WTC11 (cell line): ENCODE measurements around the gene NEUROG1.

Experiments
- ATF3 ChIP-seq: sonication (generic); formaldehyde crosslinking; conservative IDR thresholded peaks from 2 replicates; pipeline ENCODE4 v1.8.1; 2022; ENCODE audit warnings: mild to moderate bottlenecking, missing genetic modification reagents
- CTCF ChIP-seq: fragments of 200-600 bp; IDR thresholded peaks from 2 replicates; pipeline ENCODE4 v1.8.0; 2022; ENCODE audit warnings: antibody characterized with exemption
- ETV6 ChIP-seq: sonication (generic); formaldehyde crosslinking; IDR thresholded peaks from 2 replicates; pipeline ENCODE4 v1.8.1; 2022; ENCODE audit warnings: mild to moderate bottlenecking, missing genetic modification reagents

- TF ChIP-seq ETV6 (CRISPR knock-in tag): no peak
- TF ChIP-seq CTCF: no peak
- no peak for TF ChIP-seq ATF3 (CRISPR knock-in tag)
Measured at GRCh38 chr5:135549413-135549812, 13.6 kb upstream of the NEUROG1 start.
